NCI-H446 (cell line): ENCODE data around the gene RAB26.
A peak's percentile ranks its signal among the peaks of the same experiment; 100 is the strongest.
"Not testable (repeated sequence)": the region's sequence is repeated elsewhere in the genome, so short reads cannot be mapped to it uniquely, and the experiment has no call there.

Source experiments
- DNase-seq, 2 experiments: peaks; one replicate each; lab custom pipeline; 2025; lab: John Stamatoyannopoulos, UW

RAB26 gene

GRCh38 chr16:2117341-2117740 is 31.1 kb upstream of the RAB26 start:
- not testable (repeated sequence) for DNase-seq

GRCh38 chr16:2117960-2118722 is 30.3 kb upstream of the RAB26 start:
- not testable (repeated sequence) for DNase-seq

- DNase-seq = peak; percentile 13 to 45
Observed at GRCh38 chr16:2121325-2121724, 27.1 kb upstream of the RAB26 start.

GRCh38 chr16:2121853-2122252 is 26.6 kb upstream of the RAB26 start:
- DNase-seq = peak in 1 of 2 experiments; percentile 52

GRCh38 chr16:2122429-2122828 is 26.0 kb upstream of the RAB26 start:
- no peak for DNase-seq

- not testable (repeated sequence) for DNase-seq
Observed at GRCh38 chr16:2122934-2123683, 25.3 kb upstream of the RAB26 start.

GRCh38 chr16:2123706-2124376 is 24.6 kb upstream of the RAB26 start:
- not testable (repeated sequence) for DNase-seq

- not testable (repeated sequence) for DNase-seq
Observed at GRCh38 chr16:2124377-2124693, 24.1 kb upstream of the RAB26 start.

GRCh38 chr16:2124694-2125444 is 23.6 kb upstream of the RAB26 start:
- DNase-seq = peak; percentile 31 to 79

GRCh38 chr16:2125609-2126008 is 22.8 kb upstream of the RAB26 start:
- not testable (repeated sequence) for DNase-seq

- peak in 1 of 2 experiments; percentile 40 for DNase-seq
Observed at GRCh38 chr16:2126161-2126743, 22.2 kb upstream of the RAB26 start.

GRCh38 chr16:2126928-2127556 is 21.4 kb upstream of the RAB26 start:
- peak in 1 of 2 experiments; percentile 10 for DNase-seq

GRCh38 chr16:2127630-2128280 is 20.7 kb upstream of the RAB26 start:
- DNase-seq = peak in 1 of 2 experiments; percentile 36

GRCh38 chr16:2129251-2129650 is 19.2 kb upstream of the RAB26 start:
- peak in 1 of 2 experiments; percentile 51 for DNase-seq

- not testable (repeated sequence) for DNase-seq
Observed at GRCh38 chr16:2129890-2130447, 18.5 kb upstream of the RAB26 start.

GRCh38 chr16:2133797-2134196 is 14.6 kb upstream of the RAB26 start:
- DNase-seq = not testable (repeated sequence)

GRCh38 chr16:2135071-2135470 is 13.4 kb upstream of the RAB26 start:
- DNase-seq = not testable (repeated sequence)

GRCh38 chr16:2135770-2136490 is 12.5 kb upstream of the RAB26 start, which contains the start of gene PKD1:
TSS of gene PKD1 (minus strand) at chr16:2135898. CDS start at chr16:2135689, 209 bp downstream.
- peak; percentile 54 to 90 for DNase-seq
